OCI-LY1 (cell line): ENCODE data around the gene TIMMDC1.

Experiments used
- H2AFZ ChIP-seq: fragments of 200-600 bp; sonication (generic), shearing (Covaris generic); 2 replicates; pipeline ENCODE4 v1.6.0; 2014; ENCODE audit warnings: antibody characterized with exemption, mild to moderate bottlenecking, low read length
- H3F3A ChIP-seq: fragments of 200-600 bp; sonication (generic), shearing (Covaris generic); 2 replicates; pipeline ENCODE4 v1.6.0; 2014; ENCODE audit warnings: mild to moderate bottlenecking, antibody characterized with exemption, low read length, moderate library complexity; ENCODE audit not compliant: insufficient read depth
- H3K27ac ChIP-seq: fragments of 200-600 bp; sonication (generic); 2 replicates; pipeline ENCODE4 v1.5.1; 2014; ENCODE audit warnings: low read length, mixed run types, mild to moderate bottlenecking, low read depth; ENCODE audit not compliant: poor library complexity, severe bottlenecking
- H3K27me3 ChIP-seq: fragments of 200-600 bp; sonication (generic); 2 replicates; pipeline ENCODE4 v1.6.0; 2014; ENCODE audit warnings: antibody characterized with exemption, mild to moderate bottlenecking, low read length, moderate library complexity; ENCODE audit not compliant: insufficient read depth
- H3K36me3 ChIP-seq: fragments of 200-600 bp; sonication (generic); 2 replicates; pipeline ENCODE4 v1.6.1; 2014; ENCODE audit warnings: mild to moderate bottlenecking, antibody characterized with exemption, low read length, moderate library complexity, mixed read lengths; ENCODE audit not compliant: insufficient read depth
- H3K4me1 ChIP-seq: fragments of 200-600 bp; sonication (generic); 2 replicates; pipeline ENCODE4 v1.5.1; 2014; ENCODE audit warnings: mild to moderate bottlenecking, low read length, moderate library complexity; ENCODE audit not compliant: insufficient read depth, severe bottlenecking
- H3K4me2 ChIP-seq: fragments of 200-600 bp; sonication (generic), shearing (Covaris generic); 2 replicates; pipeline ENCODE4 v1.6.1; 2014; ENCODE audit warnings: low read length
- H3K4me3 ChIP-seq: fragments of 200-600 bp; sonication (generic); 2 replicates; pipeline ENCODE4 v1.5.1; 2014; ENCODE audit warnings: low read length, low read depth, mild to moderate bottlenecking, mixed read lengths; ENCODE audit not compliant: poor library complexity, severe bottlenecking
- H3K79me2 ChIP-seq: fragments of 200-600 bp; shearing (Covaris generic); 2 replicates; pipeline ENCODE4 v1.6.1; 2016; ENCODE audit warnings: mixed run types, low read length, mixed read lengths; ENCODE audit not compliant: insufficient read depth
- H3K9ac ChIP-seq: fragments of 200-600 bp; sonication (generic), shearing (Covaris generic); 2 replicates; pipeline ENCODE4 v1.6.1; 2014; ENCODE audit warnings: mild to moderate bottlenecking, low read length, mixed read lengths
- H3K9me2 ChIP-seq: fragments of 200-600 bp; sonication (generic), shearing (Covaris generic); 2 replicates; pipeline ENCODE4 v1.6.1; 2014; ENCODE audit warnings: low read depth, mild to moderate bottlenecking, low read length, mixed read lengths
- H3K9me3 ChIP-seq: fragments of 200-600 bp; shearing (Covaris generic); 2 replicates; pipeline ENCODE4 v1.6.1; 2014; ENCODE audit warnings: low read length, mixed read lengths
- H4K20me1 ChIP-seq: fragments of 200-600 bp; sonication (generic), shearing (Covaris generic); 2 replicates; pipeline ENCODE4 v1.6.0; 2016; ENCODE audit warnings: mild to moderate bottlenecking, low read length; ENCODE audit not compliant: insufficient read depth
- CTCF ChIP-seq: fragments of 200-600 bp; sonication (generic), shearing (Covaris generic); IDR thresholded peaks from 2 replicates; pipeline ENCODE4 v1.5.1; 2017; ENCODE audit warnings: mild to moderate bottlenecking, antibody characterized with exemption, low read length, moderate library complexity, mixed read lengths
- EZH2 ChIP-seq: fragments of 200-600 bp; sonication (generic), shearing (Covaris generic); IDR thresholded peaks from 2 replicates; pipeline ENCODE4 v1.8.0; 2017; ENCODE audit warnings: borderline replicate concordance, mixed run types, mild to moderate bottlenecking, antibody characterized with exemption, low read length, moderate library complexity, mixed read lengths

TIMMDC1 gene

GRCh38 chr3:119469418-119470189 lies 28.7 kb upstream of the TIMMDC1 start:
- Histone ChIP-seq H3K79me2 (no peaks in the 10 kb centered on the region), H3K27ac (peak overlapping the region; percentile 61), H3K27me3 (no peaks in the 10 kb centered on the region), H3K36me3 (peaks cover 22% of the 10 kb centered on the region; the same call in 1 of the 2 replicates), H3K4me1 (peaks cover 25% of the 10 kb centered on the region), H3K4me3 (peak overlapping the region; percentile 96), H3K9me3 (no peaks in the 10 kb centered on the region), H2AFZ (peak overlapping the region; percentile 79; the same call in 1 of the 2 replicates), H3K9ac (peak overlapping the region; percentile 92), H3F3A (no peaks in the 10 kb centered on the region), H3K4me2 (peak overlapping the region; percentile 99), H4K20me1 (no peaks in the 10 kb centered on the region), H3K9me2 (no peaks in the 10 kb centered on the region)
- TF ChIP-seq EZH2 (no peak), CTCF (no peak; the same call in 1 of the 2 replicates)

GRCh38 chr3:119470866-119471265 lies 27.5 kb upstream of the TIMMDC1 start:
- H3K4me1 ChIP-seq, result peaks cover 25% of the 10 kb centered on the region
- H3K27ac ChIP-seq, result no peak overlapping the region
- TF ChIP-seq EZH2 (no peak), CTCF (no peak)
- no peak overlapping the region for H3K4me3 ChIP-seq
- no peak overlapping the region for H3K4me2 ChIP-seq
- no peaks in the 10 kb centered on the region for H3F3A ChIP-seq
- H3K9ac ChIP-seq, result no peak overlapping the region
- no peak overlapping the region for H2AFZ ChIP-seq
- H3K9me2 ChIP-seq, result no peaks in the 10 kb centered on the region
- no peaks in the 10 kb centered on the region for H3K9me3 ChIP-seq
- no peaks in the 10 kb centered on the region for H4K20me1 ChIP-seq
- H3K36me3 ChIP-seq, result peaks cover 28% of the 10 kb centered on the region; the same call in 1 of the 2 replicates
- no peaks in the 10 kb centered on the region for H3K27me3 ChIP-seq
- no peaks in the 10 kb centered on the region for H3K79me2 ChIP-seq

GRCh38 chr3:119481079-119481478 lies 17.3 kb upstream of the TIMMDC1 start:
- TF ChIP-seq CTCF, result no peak
- TF ChIP-seq EZH2, result no peak
- no peak overlapping the region for H3K4me3 ChIP-seq
- no peaks in the 10 kb centered on the region for H3K27me3 ChIP-seq
- H3K36me3 ChIP-seq, result peaks cover 66% of the 10 kb centered on the region
- H3K27ac ChIP-seq, result no peak overlapping the region
- no peaks in the 10 kb centered on the region for H3K9me3 ChIP-seq
- no peak overlapping the region for H3K4me2 ChIP-seq
- no peaks in the 10 kb centered on the region for H3K4me1 ChIP-seq
- H3K9ac ChIP-seq, result no peak overlapping the region
- no peaks in the 10 kb centered on the region for H4K20me1 ChIP-seq
- H2AFZ ChIP-seq, result no peak overlapping the region
- no peaks in the 10 kb centered on the region for H3K9me2 ChIP-seq
- no peaks in the 10 kb centered on the region for H3F3A ChIP-seq
- H3K79me2 ChIP-seq, result no peaks in the 10 kb centered on the region
